ENCODE measurements around the gene USPL1.

- no peak for TF ChIP-seq CTCF (conservative IDR thresholded peaks at IDR 0.05)
- no peak for TF ChIP-seq EZH2 (IDR thresholded peaks at IDR 0.05; ENCODE audit: low read depth)
Observed at GRCh38 chr13:30620941-30621340, 3.2 kb downstream of the USPL1 start.
